DMS53 (cell line): Measurements from ENCODE around the gene GRHPR.

Experiments used
- DNase-seq: peaks from one replicate; lab custom pipeline; 2025; lab: John Stamatoyannopoulos, UW

The GRHPR gene

GRCh38 chr9:37480759-37481158 is 58.3 kb downstream of the GRHPR start:
- no peak for DNase-seq

GRCh38 chr9:37485389-37486255 is 63.1 kb downstream of the GRHPR start, which contains the start of gene POLR1E:
Gene POLR1E (plus strand): TSS chr9:37485948. CDS start chr9:37486048, 100 bp downstream.
- DNase-seq, result peak; percentile 96

GRCh38 chr9:37486256-37486615 is 63.7 kb downstream of the GRHPR start:
- peak; percentile 33 for DNase-seq
